ENCODE measurements around the gene ZNF444. TPM values are rescaled to one million over a fixed set of nuclear protein-coding genes. Genes with fewer than 3 reads are reported as not detected.

Gene ZNF444
- polyA plus RNA-seq, 2 of the 4 experiments (the other 2 are of a cell fraction) = 16.5 to 26.2 TPM

DNA sequence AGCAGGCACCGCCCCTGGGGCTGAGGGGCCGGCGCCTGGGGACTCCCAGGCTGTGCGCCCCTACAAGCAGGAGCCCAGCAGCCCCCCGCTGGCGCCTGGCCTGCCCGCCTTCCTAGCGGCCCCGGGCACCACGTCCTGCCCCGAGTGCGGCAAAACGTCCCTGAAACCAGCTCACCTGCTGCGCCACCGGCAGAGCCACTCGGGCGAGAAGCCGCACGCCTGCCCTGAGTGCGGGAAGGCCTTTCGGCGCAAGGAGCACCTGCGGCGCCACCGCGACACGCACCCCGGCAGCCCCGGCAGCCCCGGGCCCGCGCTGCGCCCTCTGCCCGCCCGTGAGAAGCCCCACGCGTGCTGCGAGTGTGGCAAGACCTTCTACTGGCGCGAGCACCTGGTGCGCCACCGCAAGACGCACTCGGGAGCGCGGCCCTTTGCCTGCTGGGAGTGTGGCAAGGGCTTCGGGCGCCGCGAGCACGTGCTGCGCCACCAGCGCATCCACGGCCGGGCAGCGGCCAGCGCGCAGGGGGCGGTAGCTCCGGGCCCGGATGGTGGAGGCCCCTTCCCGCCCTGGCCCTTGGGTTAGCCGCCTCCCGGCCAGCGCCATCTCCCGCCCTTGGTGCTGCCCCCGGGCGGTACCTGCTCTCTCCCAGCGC lies 18.7 kb downstream of the ZNF444 start (continued):
- TF ChIP-seq RFX5 (IDR thresholded peaks at IDR 0.05) (no peak), POLR2AphosphoS2 (conservative IDR thresholded peaks at IDR 0.05; ENCODE audit: low read length) (no peak), SMC3 (IDR thresholded peaks at IDR 0.05) (no peak)
- TF ChIP-seq, protein P1, sequence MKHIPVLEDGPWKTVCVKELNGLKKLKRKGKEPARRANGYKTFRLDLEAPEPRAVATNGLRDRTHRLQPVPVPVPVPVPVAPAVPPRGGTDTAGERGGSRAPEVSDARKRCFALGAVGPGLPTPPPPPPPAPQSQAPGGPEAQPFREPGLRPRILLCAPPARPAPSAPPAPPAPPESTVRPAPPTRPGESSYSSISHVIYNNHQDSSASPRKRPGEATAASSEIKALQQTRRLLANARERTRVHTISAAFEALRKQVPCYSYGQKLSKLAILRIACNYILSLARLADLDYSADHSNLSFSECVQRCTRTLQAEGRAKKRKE (CRISPR knock-in tag; IDR thresholded peaks at IDR 0.05; ENCODE audit: low read depth) = no peak

DNA sequence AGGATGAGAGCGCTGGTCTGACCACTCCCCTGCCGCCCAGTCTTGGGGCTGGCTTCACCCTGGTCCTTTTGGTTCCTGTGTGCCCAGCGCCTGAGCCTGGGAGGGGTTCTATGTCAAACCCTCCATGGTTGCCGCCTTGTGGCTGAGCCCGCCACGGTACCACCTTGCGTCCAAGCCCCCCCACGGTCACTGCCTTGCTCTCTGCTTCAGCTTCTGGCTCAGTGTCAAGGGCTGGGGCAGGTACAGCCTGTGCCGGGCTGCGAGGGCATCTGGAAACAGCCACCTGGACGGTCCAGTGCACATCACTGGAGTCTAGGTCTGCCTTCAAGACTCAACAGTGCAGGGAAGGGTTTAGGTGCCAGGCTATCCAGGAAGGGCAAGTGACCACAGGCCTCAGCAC lies 20.4 kb downstream of the ZNF444 start:
- H3K4me2 ChIP-seq = no peak overlapping the region
- no peak overlapping the region for H3K4me3 ChIP-seq
- WGBS (ENCODE audit: missing lambda C conversion rate) = 96% methylated on average over 11 of the region's 11 CpGs
- ATAC-seq (peak in 1 of 2 experiments; percentile 18; a peak in 1 of 6 replicates), DNase-seq (ENCODE audit: low read depth in 1 of 2, low spot score in 1 of 2) (no peak), FAIRE-seq (no peak)
- POLR2A ChIA-PET = no interaction called here
- no peaks in the 10 kb centered on the region; the same call in 2 of the 3 replicates for H3K9me3 ChIP-seq
- H3K27ac ChIP-seq = no peak overlapping the region
- no peaks in the 10 kb centered on the region for H3K4me1 ChIP-seq
- TF ChIP-seq ZNF302 (CRISPR knock-in tag; IDR thresholded peaks at IDR 0.05) (no peak), ZSCAN20 (CRISPR knock-in tag; IDR thresholded peaks at IDR 0.05) (no peak), EHF (CRISPR knock-in tag; IDR thresholded peaks at IDR 0.05) (no peak), GATA3 (IDR thresholded peaks at IDR 0.05; ENCODE audit: borderline replicate concordance) (no peak), CBX8 (IDR thresholded peaks at IDR 0.05) (no peak), TP53 (CRISPR knock-in tag; IDR thresholded peaks at IDR 0.05) (no peak)
- TF ChIP-seq, protein P2, sequence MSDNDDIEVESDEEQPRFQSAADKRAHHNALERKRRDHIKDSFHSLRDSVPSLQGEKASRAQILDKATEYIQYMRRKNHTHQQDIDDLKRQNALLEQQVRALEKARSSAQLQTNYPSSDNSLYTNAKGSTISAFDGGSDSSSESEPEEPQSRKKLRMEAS (IDR thresholded peaks at IDR 0.05) = no peak
- TF ChIP-seq, protein P1 (CRISPR knock-in tag; IDR thresholded peaks at IDR 0.05; ENCODE audit: low read depth) = no peak
- CTCF ChIA-PET = interaction anchor here (0.9 to 1.1 kb wide), 2 partner anchors 9 to 12 kb away, joined by 3 read pairs; no protein-coding TSS in a partner anchor

DNA sequence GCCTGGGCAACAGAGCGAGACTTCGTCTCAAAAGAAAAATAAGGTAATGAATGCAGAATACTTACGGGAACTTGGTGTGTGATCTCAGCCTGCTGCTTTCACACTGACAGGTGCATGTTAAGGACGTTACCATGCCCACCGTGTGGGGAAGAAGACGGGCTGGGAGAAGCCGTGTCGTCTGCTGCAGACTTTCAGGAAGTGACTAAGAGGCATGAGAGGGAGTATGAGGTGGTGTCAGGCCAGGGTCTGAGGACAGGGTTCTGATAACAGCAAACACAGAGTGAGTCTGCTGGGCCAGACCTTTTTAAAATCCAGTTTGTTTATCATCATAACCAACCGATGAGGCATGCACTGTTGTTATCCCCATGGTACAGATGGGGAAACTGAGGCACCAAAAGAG lies 21.2 kb downstream of the ZNF444 start:
- no peaks in the 10 kb centered on the region; the same call in 2 of the 3 replicates for H3K9me3 ChIP-seq
- ATAC-seq (peak in 1 of 2 experiments; percentile 36; a peak in 2 of 6 replicates), DNase-seq (ENCODE audit: low read depth in 1 of 2, low spot score in 1 of 2) (no peak), FAIRE-seq (no peak)
- ChIA-PET CTCF (interaction anchor here (0.7 to 1.1 kb wide), 3 partner anchors 8 to 30 kb away, joined by 3 to 5 read pairs (median 3); no protein-coding TSS in a partner anchor), POLR2A (no interaction called here)
- no peak overlapping the region for H3K4me2 ChIP-seq
- no peak overlapping the region for H3K4me3 ChIP-seq
- H3K27ac ChIP-seq = no peak overlapping the region
- no peaks in the 10 kb centered on the region for H3K4me1 ChIP-seq
- no peak for TF ChIP-seq CHD2 (IDR thresholded peaks at IDR 0.05; ENCODE audit: low read length, partially characterized antibody)
- no peak for TF ChIP-seq POLR2AphosphoS2 (conservative IDR thresholded peaks at IDR 0.05; ENCODE audit: low read length)
- no peak for TF ChIP-seq RAD21 (conservative IDR thresholded peaks at IDR 0.05 in 1 of 2, IDR thresholded peaks at IDR 0.05 in 1 of 2)
- no peak for TF ChIP-seq TP53 (CRISPR knock-in tag; IDR thresholded peaks at IDR 0.05)
- no peak for TF ChIP-seq RNF2 (IDR thresholded peaks at IDR 0.05; ENCODE audit: borderline replicate concordance, low read depth)
- TF ChIP-seq CHD4 (IDR thresholded peaks at IDR 0.05; ENCODE audit: borderline replicate concordance) = no peak
- TF ChIP-seq GATA3 (IDR thresholded peaks at IDR 0.05; ENCODE audit: borderline replicate concordance) = no peak
- no peak for TF ChIP-seq MAZ (IDR thresholded peaks at IDR 0.05; ENCODE audit: borderline replicate concordance, low read depth, low read length)
- no peak for TF ChIP-seq HDAC2 (IDR thresholded peaks at IDR 0.05)
- TF ChIP-seq ESRRA (IDR thresholded peaks at IDR 0.05; ENCODE audit: borderline replicate concordance, low read length) = no peak
- no peak for TF ChIP-seq EHF (CRISPR knock-in tag; IDR thresholded peaks at IDR 0.05)
- no peak for TF ChIP-seq KDM1A (IDR thresholded peaks at IDR 0.05; ENCODE audit: low read depth)
- TF ChIP-seq, protein P3, sequence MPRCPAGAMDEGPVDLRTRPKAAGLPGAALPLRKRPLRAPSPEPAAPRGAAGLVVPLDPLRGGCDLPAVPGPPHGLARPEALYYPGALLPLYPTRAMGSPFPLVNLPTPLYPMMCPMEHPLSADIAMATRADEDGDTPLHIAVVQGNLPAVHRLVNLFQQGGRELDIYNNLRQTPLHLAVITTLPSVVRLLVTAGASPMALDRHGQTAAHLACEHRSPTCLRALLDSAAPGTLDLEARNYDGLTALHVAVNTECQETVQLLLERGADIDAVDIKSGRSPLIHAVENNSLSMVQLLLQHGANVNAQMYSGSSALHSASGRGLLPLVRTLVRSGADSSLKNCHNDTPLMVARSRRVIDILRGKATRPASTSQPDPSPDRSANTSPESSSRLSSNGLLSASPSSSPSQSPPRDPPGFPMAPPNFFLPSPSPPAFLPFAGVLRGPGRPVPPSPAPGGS (IDR thresholded peaks at IDR 0.05) = no peak
- no peak for TF ChIP-seq BHLHE40 (IDR thresholded peaks at IDR 0.05; ENCODE audit: low read depth, low read length)
- TF ChIP-seq, protein P2 (IDR thresholded peaks at IDR 0.05) = no peak
- no peak for TF ChIP-seq KDM5A (IDR thresholded peaks at IDR 0.05)
- TF ChIP-seq, protein P4, sequence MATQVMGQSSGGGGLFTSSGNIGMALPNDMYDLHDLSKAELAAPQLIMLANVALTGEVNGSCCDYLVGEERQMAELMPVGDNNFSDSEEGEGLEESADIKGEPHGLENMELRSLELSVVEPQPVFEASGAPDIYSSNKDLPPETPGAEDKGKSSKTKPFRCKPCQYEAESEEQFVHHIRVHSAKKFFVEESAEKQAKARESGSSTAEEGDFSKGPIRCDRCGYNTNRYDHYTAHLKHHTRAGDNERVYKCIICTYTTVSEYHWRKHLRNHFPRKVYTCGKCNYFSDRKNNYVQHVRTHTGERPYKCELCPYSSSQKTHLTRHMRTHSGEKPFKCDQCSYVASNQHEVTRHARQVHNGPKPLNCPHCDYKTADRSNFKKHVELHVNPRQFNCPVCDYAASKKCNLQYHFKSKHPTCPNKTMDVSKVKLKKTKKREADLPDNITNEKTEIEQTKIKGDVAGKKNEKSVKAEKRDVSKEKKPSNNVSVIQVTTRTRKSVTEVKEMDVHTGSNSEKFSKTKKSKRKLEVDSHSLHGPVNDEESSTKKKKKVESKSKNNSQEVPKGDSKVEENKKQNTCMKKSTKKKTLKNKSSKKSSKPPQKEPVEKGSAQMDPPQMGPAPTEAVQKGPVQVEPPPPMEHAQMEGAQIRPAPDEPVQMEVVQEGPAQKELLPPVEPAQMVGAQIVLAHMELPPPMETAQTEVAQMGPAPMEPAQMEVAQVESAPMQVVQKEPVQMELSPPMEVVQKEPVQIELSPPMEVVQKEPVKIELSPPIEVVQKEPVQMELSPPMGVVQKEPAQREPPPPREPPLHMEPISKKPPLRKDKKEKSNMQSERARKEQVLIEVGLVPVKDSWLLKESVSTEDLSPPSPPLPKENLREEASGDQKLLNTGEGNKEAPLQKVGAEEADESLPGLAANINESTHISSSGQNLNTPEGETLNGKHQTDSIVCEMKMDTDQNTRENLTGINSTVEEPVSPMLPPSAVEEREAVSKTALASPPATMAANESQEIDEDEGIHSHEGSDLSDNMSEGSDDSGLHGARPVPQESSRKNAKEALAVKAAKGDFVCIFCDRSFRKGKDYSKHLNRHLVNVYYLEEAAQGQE (IDR thresholded peaks at IDR 0.05) = no peak
- no peak for TF ChIP-seq ZNF302 (CRISPR knock-in tag; IDR thresholded peaks at IDR 0.05)
- TF ChIP-seq, protein P5, sequence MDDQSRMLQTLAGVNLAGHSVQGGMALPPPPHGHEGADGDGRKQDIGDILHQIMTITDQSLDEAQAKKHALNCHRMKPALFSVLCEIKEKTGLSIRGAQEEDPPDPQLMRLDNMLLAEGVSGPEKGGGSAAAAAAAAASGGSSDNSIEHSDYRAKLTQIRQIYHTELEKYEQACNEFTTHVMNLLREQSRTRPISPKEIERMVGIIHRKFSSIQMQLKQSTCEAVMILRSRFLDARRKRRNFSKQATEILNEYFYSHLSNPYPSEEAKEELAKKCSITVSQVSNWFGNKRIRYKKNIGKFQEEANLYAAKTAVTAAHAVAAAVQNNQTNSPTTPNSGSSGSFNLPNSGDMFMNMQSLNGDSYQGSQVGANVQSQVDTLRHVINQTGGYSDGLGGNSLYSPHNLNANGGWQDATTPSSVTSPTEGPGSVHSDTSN (IDR thresholded peaks at IDR 0.05) = no peak
- 73% methylated on average over 9 of the region's 9 CpGs for WGBS (ENCODE audit: missing lambda C conversion rate)

Measured in A549 (cell line).